ENCODE measurements around the gene IRF9. TPM values are rescaled to one million over a fixed set of nuclear protein-coding genes. Genes with fewer than 3 reads are reported as not detected.

IRF9 gene
- total and polyA plus RNA-seq, 2 of the 13 experiments (the other 11 are each of a cell fraction or from before 2014, with no cell fraction given), result 14.9 to 49.7 TPM

DNA sequence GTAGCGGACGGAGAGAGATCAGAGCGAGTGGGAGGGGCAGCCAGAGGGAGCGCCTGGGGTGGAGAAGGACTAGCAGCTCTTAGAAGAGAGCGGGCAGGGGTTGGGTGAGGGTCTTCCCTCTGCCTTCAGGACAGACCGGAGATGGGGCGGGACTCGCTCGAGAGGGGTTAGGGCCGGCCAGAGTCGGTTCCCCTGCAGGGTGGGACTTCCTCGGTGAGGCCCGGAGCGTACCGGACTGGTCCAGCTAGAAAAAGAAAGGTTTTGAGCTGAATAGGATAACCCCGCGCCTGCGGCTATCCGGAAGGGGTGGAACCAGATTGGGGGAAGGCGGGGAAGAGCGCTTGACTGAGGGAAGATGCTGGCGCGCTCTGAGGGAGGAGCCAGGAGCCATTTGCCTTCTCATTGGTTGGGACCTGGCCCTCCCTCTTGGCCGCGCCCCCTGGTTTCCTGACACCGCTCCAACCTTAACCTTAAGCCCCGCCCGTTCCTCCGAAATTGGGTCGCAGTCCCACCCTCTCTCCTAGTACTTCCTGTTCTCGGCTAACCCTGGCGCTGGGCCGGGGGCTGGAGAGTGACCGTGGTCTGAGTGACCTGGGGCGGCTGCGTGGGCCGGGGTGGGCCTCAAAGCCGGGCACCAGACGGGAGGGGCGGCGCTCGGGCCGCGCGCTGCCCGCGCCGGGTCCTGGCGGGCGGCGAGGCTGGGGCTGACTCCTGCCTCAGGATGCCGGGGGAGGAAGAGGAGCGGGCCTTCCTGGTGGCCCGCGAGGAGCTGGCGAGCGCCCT is 13.9 kb upstream of the IRF9 start, which contains the start of gene RNF31 (continued):
- no peak for TF ChIP-seq ZNF816 (CRISPR knock-in tag; IDR thresholded peaks at IDR 0.05; ENCODE audit: borderline replicate concordance)
- 0 out of 2 replicates have a peak, but pooled peaks have one; percentile 46 for TF ChIP-seq HHEX (CRISPR knock-in tag; IDR thresholded peaks at IDR 0.05)
- TF ChIP-seq ZSCAN31 (CRISPR knock-in tag; IDR thresholded peaks at IDR 0.05; ENCODE audit: low read depth), result no peak; the same call in 1 of the 2 replicates
- TF ChIP-seq GPN1 (CRISPR knock-in tag; IDR thresholded peaks at IDR 0.05; ENCODE audit: borderline replicate concordance), result 0 out of 2 replicates have a peak, but pooled peaks have one; percentile 38
- no peak for TF ChIP-seq ZKSCAN5 (CRISPR knock-in tag; IDR thresholded peaks at IDR 0.05)
- TF ChIP-seq ZNF224 (CRISPR knock-in tag; IDR thresholded peaks at IDR 0.05), result no peak
- no peak for TF ChIP-seq PHF20 (CRISPR knock-in tag; IDR thresholded peaks at IDR 0.05)
- TF ChIP-seq ZNF101 (CRISPR knock-in tag; IDR thresholded peaks at IDR 0.05; ENCODE audit: borderline replicate concordance, low read depth), result no peak; the same call in 1 of the 2 replicates
- TF ChIP-seq SIN3A (IDR thresholded peaks at IDR 0.05; ENCODE audit: borderline replicate concordance, low read depth, low read length), result peak; percentile 88; the same call in 1 of the 2 replicates
- peak; percentile 88 for TF ChIP-seq GATAD1 (CRISPR knock-in tag; IDR thresholded peaks at IDR 0.05)
- TF ChIP-seq ZNF782 (CRISPR knock-in tag; IDR thresholded peaks at IDR 0.05; ENCODE audit: borderline replicate concordance), result peak; percentile 96; the same call in 1 of the 2 replicates
- no peak for TF ChIP-seq GFI1 (CRISPR knock-in tag; IDR thresholded peaks at IDR 0.05; ENCODE audit: borderline replicate concordance)
- TF ChIP-seq ZNF253 (CRISPR knock-in tag; IDR thresholded peaks at IDR 0.05; ENCODE audit: borderline replicate concordance), result peak; percentile 97; the same call in 1 of the 2 replicates
- no peak for TF ChIP-seq TEAD3 (CRISPR knock-in tag; optimal IDR thresholded peaks at IDR 0.05; ENCODE audit: borderline replicate concordance)
- TF ChIP-seq ZNF367 (CRISPR knock-in tag; IDR thresholded peaks at IDR 0.05; ENCODE audit: borderline replicate concordance), result peak; percentile 79; the same call in 1 of the 2 replicates
- 0 out of 2 replicates have a peak, but pooled peaks have one; percentile 58 for TF ChIP-seq ZNF720 (CRISPR knock-in tag; IDR thresholded peaks at IDR 0.05)
- TF ChIP-seq, protein P1, sequence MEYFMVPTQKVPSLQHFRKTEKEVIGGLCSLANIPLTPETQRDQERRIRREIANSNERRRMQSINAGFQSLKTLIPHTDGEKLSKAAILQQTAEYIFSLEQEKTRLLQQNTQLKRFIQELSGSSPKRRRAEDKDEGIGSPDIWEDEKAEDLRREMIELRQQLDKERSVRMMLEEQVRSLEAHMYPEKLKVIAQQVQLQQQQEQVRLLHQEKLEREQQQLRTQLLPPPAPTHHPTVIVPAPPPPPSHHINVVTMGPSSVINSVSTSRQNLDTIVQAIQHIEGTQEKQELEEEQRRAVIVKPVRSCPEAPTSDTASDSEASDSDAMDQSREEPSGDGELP (IDR thresholded peaks at IDR 0.05; ENCODE audit: borderline replicate concordance, low read depth), result no peak; the same call in 1 of the 2 replicates
- TF ChIP-seq ATF7-NPFF (CRISPR knock-in tag; IDR thresholded peaks at IDR 0.05; ENCODE audit: low read depth), result peak; percentile 11; the same call in 1 of the 2 replicates
- no peak for TF ChIP-seq ZNF766 (CRISPR knock-in tag; IDR thresholded peaks at IDR 0.05; ENCODE audit: borderline replicate concordance)
- TF ChIP-seq ZNF430 (CRISPR knock-in tag; IDR thresholded peaks at IDR 0.05), result no peak
- TF ChIP-seq, protein P2, sequence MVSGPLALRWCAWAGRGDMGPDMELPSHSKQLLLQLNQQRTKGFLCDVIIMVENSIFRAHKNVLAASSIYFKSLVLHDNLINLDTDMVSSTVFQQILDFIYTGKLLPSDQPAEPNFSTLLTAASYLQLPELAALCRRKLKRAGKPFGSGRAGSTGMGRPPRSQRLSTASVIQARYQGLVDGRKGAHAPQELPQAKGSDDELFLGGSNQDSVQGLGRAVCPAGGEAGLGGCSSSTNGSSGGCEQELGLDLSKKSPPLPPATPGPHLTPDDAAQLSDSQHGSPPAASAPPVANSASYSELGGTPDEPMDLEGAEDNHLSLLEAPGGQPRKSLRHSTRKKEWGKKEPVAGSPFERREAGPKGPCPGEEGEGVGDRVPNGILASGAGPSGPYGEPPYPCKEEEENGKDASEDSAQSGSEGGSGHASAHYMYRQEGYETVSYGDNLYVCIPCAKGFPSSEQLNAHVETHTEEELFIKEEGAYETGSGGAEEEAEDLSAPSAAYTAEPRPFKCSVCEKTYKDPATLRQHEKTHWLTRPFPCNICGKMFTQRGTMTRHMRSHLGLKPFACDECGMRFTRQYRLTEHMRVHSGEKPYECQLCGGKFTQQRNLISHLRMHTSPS (CRISPR knock-in tag; IDR thresholded peaks at IDR 0.05; ENCODE audit: low read depth), result peak; percentile 66; the same call in 1 of the 2 replicates
- TF ChIP-seq, protein P3, sequence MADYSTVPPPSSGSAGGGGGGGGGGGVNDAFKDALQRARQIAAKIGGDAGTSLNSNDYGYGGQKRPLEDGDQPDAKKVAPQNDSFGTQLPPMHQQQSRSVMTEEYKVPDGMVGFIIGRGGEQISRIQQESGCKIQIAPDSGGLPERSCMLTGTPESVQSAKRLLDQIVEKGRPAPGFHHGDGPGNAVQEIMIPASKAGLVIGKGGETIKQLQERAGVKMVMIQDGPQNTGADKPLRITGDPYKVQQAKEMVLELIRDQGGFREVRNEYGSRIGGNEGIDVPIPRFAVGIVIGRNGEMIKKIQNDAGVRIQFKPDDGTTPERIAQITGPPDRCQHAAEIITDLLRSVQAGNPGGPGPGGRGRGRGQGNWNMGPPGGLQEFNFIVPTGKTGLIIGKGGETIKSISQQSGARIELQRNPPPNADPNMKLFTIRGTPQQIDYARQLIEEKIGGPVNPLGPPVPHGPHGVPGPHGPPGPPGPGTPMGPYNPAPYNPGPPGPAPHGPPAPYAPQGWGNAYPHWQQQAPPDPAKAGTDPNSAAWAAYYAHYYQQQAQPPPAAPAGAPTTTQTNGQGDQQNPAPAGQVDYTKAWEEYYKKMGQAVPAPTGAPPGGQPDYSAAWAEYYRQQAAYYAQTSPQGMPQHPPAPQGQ (CRISPR knock-in tag; IDR thresholded peaks at IDR 0.05; ENCODE audit: borderline replicate concordance), result 0 out of 2 replicates have a peak, but pooled peaks have one; percentile 19
- peak; percentile 82 for TF ChIP-seq HNRNPL (IDR thresholded peaks at IDR 0.05; ENCODE audit: low read depth, low read length)
- no peak for TF ChIP-seq ZNF615 (CRISPR knock-in tag; IDR thresholded peaks at IDR 0.05; ENCODE audit: borderline replicate concordance)
- TF ChIP-seq HNRNPUL1 (IDR thresholded peaks at IDR 0.05; ENCODE audit: low read depth, low read length), result no peak

Measured in HepG2 (cell line).